ENCODE results near the gene ZBTB47.

Gene ZBTB47

GRCh38 chr3:42654331-42655201 lies 1.1 kb downstream of the ZBTB47 start:
- peak; percentile 41 for TF ChIP-seq CTCF (IDR thresholded peaks at IDR 0.05; ENCODE audit: poor library complexity, severe bottlenecking)
- Histone ChIP-seq H3K36me3 (ENCODE audit: low read depth) (no peaks in the 10 kb centered on the region; the same call in 1 of the 2 replicates), H3K27ac (ENCODE audit: poor library complexity, severe bottlenecking) (peak overlapping the region; percentile 80), H3K4me1 (ENCODE audit: insufficient read depth, poor library complexity, severe bottlenecking) (peaks cover 22% of the 10 kb centered on the region), H3K9me3 (ENCODE audit: severe bottlenecking) (no peaks in the 10 kb centered on the region), H3K4me3 (ENCODE audit: severe bottlenecking) (peak overlapping the region; percentile 94), H3K27me3 (ENCODE audit: insufficient read depth, poor library complexity, severe bottlenecking) (no peaks in the 10 kb centered on the region)
- no peak for ATAC-seq (ENCODE audit: low read depth)
- no peak for DNase-seq (ENCODE audit: low spot score)

GRCh38 chr3:42655331-42655888 lies 1.9 kb downstream of the ZBTB47 start:
- Histone ChIP-seq H3K9me3 (ENCODE audit: severe bottlenecking) (no peaks in the 10 kb centered on the region), H3K4me3 (ENCODE audit: severe bottlenecking) (peak overlapping the region; percentile 94), H3K27ac (ENCODE audit: poor library complexity, severe bottlenecking) (peak overlapping the region; percentile 80), H3K4me1 (ENCODE audit: insufficient read depth, poor library complexity, severe bottlenecking) (peaks cover 22% of the 10 kb centered on the region), H3K27me3 (ENCODE audit: insufficient read depth, poor library complexity, severe bottlenecking) (no peaks in the 10 kb centered on the region), H3K36me3 (ENCODE audit: low read depth) (no peaks in the 10 kb centered on the region; the same call in 1 of the 2 replicates)
- ATAC-seq (ENCODE audit: low read depth) (no peak), DNase-seq (ENCODE audit: low spot score) (no peak)
- TF ChIP-seq CTCF (IDR thresholded peaks at IDR 0.05; ENCODE audit: poor library complexity, severe bottlenecking) = no peak

- no peaks in the 10 kb centered on the region; the same call in 1 of the 2 replicates for H3K36me3 ChIP-seq (ENCODE audit: low read depth)
- H3K27me3 ChIP-seq (ENCODE audit: insufficient read depth, poor library complexity, severe bottlenecking) = no peaks in the 10 kb centered on the region
- no peaks in the 10 kb centered on the region for H3K9me3 ChIP-seq (ENCODE audit: severe bottlenecking)
- no peak for DNase-seq (ENCODE audit: low spot score)
- H3K4me3 ChIP-seq (ENCODE audit: severe bottlenecking) = no peak overlapping the region
- ATAC-seq (ENCODE audit: low read depth) = no peak
- H3K4me1 ChIP-seq (ENCODE audit: insufficient read depth, poor library complexity, severe bottlenecking) = peaks cover 20% of the 10 kb centered on the region
- no peak for TF ChIP-seq CTCF (IDR thresholded peaks at IDR 0.05; ENCODE audit: poor library complexity, severe bottlenecking)
- peak overlapping the region; percentile 80 for H3K27ac ChIP-seq (ENCODE audit: poor library complexity, severe bottlenecking)
Measured at GRCh38 chr3:42655980-42656679, 2.6 kb downstream of the ZBTB47 start.

GRCh38 chr3:42656680-42657610 lies 3.4 kb downstream of the ZBTB47 start:
- no peaks in the 10 kb centered on the region; the same call in 1 of the 2 replicates for H3K36me3 ChIP-seq (ENCODE audit: low read depth)
- no peak for DNase-seq (ENCODE audit: low spot score)
- TF ChIP-seq CTCF (IDR thresholded peaks at IDR 0.05; ENCODE audit: poor library complexity, severe bottlenecking) = no peak
- H3K27me3 ChIP-seq (ENCODE audit: insufficient read depth, poor library complexity, severe bottlenecking) = no peaks in the 10 kb centered on the region
- H3K27ac ChIP-seq (ENCODE audit: poor library complexity, severe bottlenecking) = no peak overlapping the region
- H3K4me3 ChIP-seq (ENCODE audit: severe bottlenecking) = no peak overlapping the region
- ATAC-seq (ENCODE audit: low read depth) = no peak
- H3K9me3 ChIP-seq (ENCODE audit: severe bottlenecking) = no peaks in the 10 kb centered on the region
- peaks cover 12% of the 10 kb centered on the region for H3K4me1 ChIP-seq (ENCODE audit: insufficient read depth, poor library complexity, severe bottlenecking)
